K562 (cell line): Measurements from ENCODE around the gene GGT6. TPM values are rescaled to one million over a fixed set of nuclear protein-coding genes. Genes with fewer than 3 reads are reported as not detected.

Experiments used
- CCNT2 ChIP-seq: IDR thresholded peaks from 2 replicates; pipeline ENCODE4 v1.6.1; 2011; ENCODE audit warnings: borderline replicate concordance, low read depth, mild to moderate bottlenecking, moderate library complexity, mixed read lengths, low read length; ENCODE audit not compliant: insufficient read length; ENCODE audit errors: extremely low read depth
- E2F3 ChIP-seq: fragments of 250-450 bp; sonication (Bioruptor Pico); IDR thresholded peaks from 2 replicates; pipeline ENCODE4 v1.4.0; 2020; ENCODE audit warnings: mild to moderate bottlenecking
- KLF16 ChIP-seq: IDR thresholded peaks from 2 replicates; pipeline ENCODE4 v1.6.1; 2016; ENCODE audit warnings: antibody characterized with exemption
- LEF1 ChIP-seq: fragments of 450-650 bp; IDR thresholded peaks from 2 replicates; pipeline ENCODE4 v1.6.1; 2016; ENCODE audit warnings: mild to moderate bottlenecking
- MTA3 ChIP-seq: fragments of 450-650 bp; formaldehyde crosslinking; IDR thresholded peaks from 2 replicates; pipeline ENCODE4 v1.6.1; 2017; ENCODE audit warnings: mild to moderate bottlenecking, borderline replicate concordance
- NFIC ChIP-seq: fragments of 450-650 bp; IDR thresholded peaks from 2 replicates; pipeline ENCODE4 v1.6.1; 2017; ENCODE audit warnings: mild to moderate bottlenecking, inconsistent platforms
- NONO ChIP-seq, 2 experiments: fragments of 200-400 bp in 1 of 2; fragments of 450-650 bp in 1 of 2; formaldehyde crosslinking in 1 of 2; IDR thresholded peaks; 2 replicates each; pipeline ENCODE4 v1.6.1; 2017; ENCODE audit warnings: low read depth in 2 of 2, mild to moderate bottlenecking in 2 of 2, moderate library complexity in 2 of 2, low read length in 1 of 2
- PRPF4 ChIP-seq: fragments of 200-400 bp; formaldehyde crosslinking; IDR thresholded peaks from one replicate; pipeline ENCODE4 v1.6.1; 2017; ENCODE audit warnings: low read length, low read depth, mild to moderate bottlenecking; ENCODE audit not compliant: insufficient read depth, poor library complexity, severe bottlenecking
- RAD51 ChIP-seq: fragments of 450-650 bp; IDR thresholded peaks from 2 replicates; pipeline ENCODE4 v1.7.1; 2016; ENCODE audit warnings: low read depth, mild to moderate bottlenecking, borderline replicate concordance
- RBM25 ChIP-seq: fragments of 200-400 bp; formaldehyde crosslinking; IDR thresholded peaks from 2 replicates; pipeline ENCODE4 v1.6.1; 2018; ENCODE audit warnings: low read length, low read depth, moderate library complexity; ENCODE audit not compliant: severe bottlenecking
- SAP30 ChIP-seq: fragments of 200-600 bp; sonication (generic); IDR thresholded peaks from 2 replicates; pipeline ENCODE4 v1.6.1; 2012; ENCODE audit warnings: borderline replicate concordance, low read depth, mild to moderate bottlenecking, moderate library complexity, low read length, control low read depth, inconsistent platforms; ENCODE audit not compliant: insufficient read depth, poor library complexity, severe bottlenecking
- SIRT6 ChIP-seq: IDR thresholded peaks from one replicate; pipeline ENCODE4 v1.6.1; 2012; ENCODE audit warnings: low read depth, mild to moderate bottlenecking, control low read depth, inconsistent platforms, low read length, moderate library complexity
- SUPT5H ChIP-seq: fragments of 450-650 bp; IDR thresholded peaks from 2 replicates; pipeline ENCODE4 v1.6.1; 2016
- ZNF253 ChIP-seq: fragments of 250-450 bp; sonication (Bioruptor Pico); conservative IDR thresholded peaks from 2 replicates; pipeline ENCODE4 v1.6.1; 2021; ENCODE audit warnings: mild to moderate bottlenecking
- ZNF444 ChIP-seq: fragments of 250-450 bp; sonication (Bioruptor Pico); IDR thresholded peaks from 2 replicates; pipeline ENCODE4 v1.4.0; 2020; ENCODE audit warnings: mild to moderate bottlenecking, moderate library complexity
- ZNF699 ChIP-seq: fragments of 250-450 bp; sonication (Bioruptor Pico); IDR thresholded peaks from 2 replicates; pipeline ENCODE4 v1.8.0; 2021; ENCODE audit warnings: mild to moderate bottlenecking, moderate library complexity; ENCODE audit not compliant: insufficient replicate concordance
- ZNF766 ChIP-seq: fragments of 200-800 bp; sonication (Bioruptor generic); conservative IDR thresholded peaks from 2 replicates; pipeline ENCODE4 v1.6.1; 2016; ENCODE audit warnings: missing genetic modification characterization, missing compliant biosample characterization
- polyA plus RNA-seq, 8 experiments: library from polyadenylated mRNA; depleted of rRNA in 4 of 8; stranded (reverse) in 5 of 8; unstranded in 3 of 8; fragments of >200 nt; fragmentation: Nextera tagmentation in 2 of 8; fragmentation: Illumina TruSeq in 1 of 8; extraction: Ambion mirVana in 2 of 8; extraction: Trizol in 1 of 8; gene quantifications; 2 replicates each; pipeline versions ENCODE4 v1.2.1 to v1.2.3, GENCODE V29; 2011 to 2014; ENCODE audit warnings: inconsistent platforms in 1 of 8, missing spikeins in 1 of 8
- total RNA-seq, 7 experiments: library from RNA; depleted of rRNA in 6 of 7; stranded (reverse); fragments of >200 nt in 6 of 7; fragmentation: Illumina TruSeq in 2 of 7; extraction: Trizol in 2 of 7; gene quantifications; 2 replicates each; pipeline versions ENCODE4 v1.2.1 to v1.2.3, GENCODE V29; 2011 to 2021; ENCODE audit warnings: low replicate concordance in 1 of 7
- TF ChIP-seq, protein P1 (sequence below), 2 experiments: IDR thresholded peaks in 1 of 2; conservative IDR thresholded peaks in 1 of 2; 2 replicates each; pipeline ENCODE4 v1.6.1; 2016; ENCODE audit warnings: low read depth in 2 of 2, mild to moderate bottlenecking in 1 of 2, missing compliant biosample characterization in 1 of 2, missing genetic modification characterization in 1 of 2, moderate library complexity in 1 of 2
- TF ChIP-seq, protein P2 (sequence below): sonication (generic); formaldehyde crosslinking; IDR thresholded peaks from 2 replicates; pipeline ENCODE4 v1.8.0; 2022; ENCODE audit warnings: missing genetic modification reagents, mild to moderate bottlenecking, borderline replicate concordance
- TF ChIP-seq, protein P3 (sequence below), 2 experiments: IDR thresholded peaks; 2 replicates each; pipeline ENCODE4 v1.6.1; 2012; ENCODE audit warnings: improper control_type of control experiment in 2 of 2, low read depth in 2 of 2, low read length in 2 of 2, borderline replicate concordance in 1 of 2

GGT6 gene
- total and polyA plus RNA-seq, 9 of the 15 experiments (the other 6 are each of a cell fraction or from before 2014, with no cell fraction given): 0.09 TPM; not detected in 8

- TF ChIP-seq, protein P1, sequence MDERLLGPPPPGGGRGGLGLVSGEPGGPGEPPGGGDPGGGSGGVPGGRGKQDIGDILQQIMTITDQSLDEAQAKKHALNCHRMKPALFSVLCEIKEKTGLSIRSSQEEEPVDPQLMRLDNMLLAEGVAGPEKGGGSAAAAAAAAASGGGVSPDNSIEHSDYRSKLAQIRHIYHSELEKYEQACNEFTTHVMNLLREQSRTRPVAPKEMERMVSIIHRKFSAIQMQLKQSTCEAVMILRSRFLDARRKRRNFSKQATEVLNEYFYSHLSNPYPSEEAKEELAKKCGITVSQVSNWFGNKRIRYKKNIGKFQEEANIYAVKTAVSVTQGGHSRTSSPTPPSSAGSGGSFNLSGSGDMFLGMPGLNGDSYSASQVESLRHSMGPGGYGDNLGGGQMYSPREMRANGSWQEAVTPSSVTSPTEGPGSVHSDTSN (CRISPR knock-in tag; IDR thresholded peaks at IDR 0.05; ENCODE audit: low read depth): no peak
- TF ChIP-seq, protein P1 (tag; conservative IDR thresholded peaks at IDR 0.05; ENCODE audit: low read depth): no peak
- TF ChIP-seq KLF16 (no peak), LEF1 (no peak), RBM25 (no peak), NONO (IDR thresholded peaks at IDR 0.05; ENCODE audit: low read depth in 2 of 2, low read length in 1 of 2) (no peak), SAP30 (peak; percentile 96), NFIC (no peak), ZNF699 (CRISPR knock-in tag) (no peak), PRPF4 (no peak), SUPT5H (peak; percentile 83), ZNF444 (no peak), SIRT6 (no peak), ZNF766 (CRISPR knock-in tag) (no peak; the same call in 1 of the 2 replicates), CCNT2 (peak; percentile 15), E2F3 (no peak), MTA3 (0 out of 2 replicates have a peak, but pooled peaks have one; percentile 41), RAD51 (no peak), ZNF253 (CRISPR knock-in tag) (no peak)
- TF ChIP-seq, protein P2, sequence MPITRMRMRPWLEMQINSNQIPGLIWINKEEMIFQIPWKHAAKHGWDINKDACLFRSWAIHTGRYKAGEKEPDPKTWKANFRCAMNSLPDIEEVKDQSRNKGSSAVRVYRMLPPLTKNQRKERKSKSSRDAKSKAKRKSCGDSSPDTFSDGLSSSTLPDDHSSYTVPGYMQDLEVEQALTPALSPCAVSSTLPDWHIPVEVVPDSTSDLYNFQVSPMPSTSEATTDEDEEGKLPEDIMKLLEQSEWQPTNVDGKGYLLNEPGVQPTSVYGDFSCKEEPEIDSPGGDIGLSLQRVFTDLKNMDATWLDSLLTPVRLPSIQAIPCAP (CRISPR knock-in tag): no peak
- TF ChIP-seq, protein P3, sequence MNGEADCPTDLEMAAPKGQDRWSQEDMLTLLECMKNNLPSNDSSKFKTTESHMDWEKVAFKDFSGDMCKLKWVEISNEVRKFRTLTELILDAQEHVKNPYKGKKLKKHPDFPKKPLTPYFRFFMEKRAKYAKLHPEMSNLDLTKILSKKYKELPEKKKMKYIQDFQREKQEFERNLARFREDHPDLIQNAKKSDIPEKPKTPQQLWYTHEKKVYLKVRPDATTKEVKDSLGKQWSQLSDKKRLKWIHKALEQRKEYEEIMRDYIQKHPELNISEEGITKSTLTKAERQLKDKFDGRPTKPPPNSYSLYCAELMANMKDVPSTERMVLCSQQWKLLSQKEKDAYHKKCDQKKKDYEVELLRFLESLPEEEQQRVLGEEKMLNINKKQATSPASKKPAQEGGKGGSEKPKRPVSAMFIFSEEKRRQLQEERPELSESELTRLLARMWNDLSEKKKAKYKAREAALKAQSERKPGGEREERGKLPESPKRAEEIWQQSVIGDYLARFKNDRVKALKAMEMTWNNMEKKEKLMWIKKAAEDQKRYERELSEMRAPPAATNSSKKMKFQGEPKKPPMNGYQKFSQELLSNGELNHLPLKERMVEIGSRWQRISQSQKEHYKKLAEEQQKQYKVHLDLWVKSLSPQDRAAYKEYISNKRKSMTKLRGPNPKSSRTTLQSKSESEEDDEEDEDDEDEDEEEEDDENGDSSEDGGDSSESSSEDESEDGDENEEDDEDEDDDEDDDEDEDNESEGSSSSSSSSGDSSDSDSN (IDR thresholded peaks at IDR 0.05; ENCODE audit: borderline replicate concordance in 1 of 2, low read depth in 2 of 2, low read length in 2 of 2): 0 out of 4 replicates have a peak, but pooled peaks have one; percentile 61 to 69
Measured at GRCh38 chr17:4554997-4555799, 5.2 kb downstream of the GGT6 start, which contains the start of gene MYBBP1A (continued).
